Measurements from ENCODE around the gene PNMA8B. TPM values are rescaled to one million over a fixed set of nuclear protein-coding genes. Genes with fewer than 3 reads are reported as not detected.

Gene PNMA8B
- total RNA-seq, 1 experiment from 2014 or later: 0.10 TPM

GRCh38 chr19:46488551-46488950 is 7.1 kb downstream of the PNMA8B start:
- POLR2A ChIA-PET: no interaction called here
- H2AFZ ChIP-seq (ENCODE audit: low read depth, low read length, poor library complexity, severe bottlenecking): no peak overlapping the region
- intact Hi-C loops (cut with micrococcal nuclease): loop anchor here (1.0 to 10.0 kb wide), 2 partner anchors 93 to 404 kb away; no protein-coding TSS in a partner anchor

More at GRCh38 chr19:46488551-46488950, 7.1 kb downstream of the PNMA8B start:
- H3K9me2 ChIP-seq (ENCODE audit: insufficient read depth): no peaks in the 10 kb centered on the region
- no peak overlapping the region for H3K9ac ChIP-seq (ENCODE audit: low read length)
- no peak overlapping the region for H3K27ac ChIP-seq (ENCODE audit: low read depth, low read length)
- H3K36me3 ChIP-seq (ENCODE audit: control insufficient read depth in 1 of 2, insufficient read depth in 2 of 2, low read length in 2 of 2): no peaks in the 10 kb centered on the region
- H3K4me2 ChIP-seq (ENCODE audit: low read length): no peak overlapping the region
- RAD21 ChIA-PET (ENCODE audit: low non-redundant PET in 1 of 2, low total read pairs in 2 of 2, uncharacterized antibody in 2 of 2, unreplicated experiment in 2 of 2): no interaction called here
- H3K27me3 ChIP-seq (ENCODE audit: insufficient read depth, low read length): no peaks in the 10 kb centered on the region
- no peak overlapping the region for H3K4me3 ChIP-seq (replicated peaks in 1 of 2; ENCODE audit: low read depth in 1 of 2, low read length in 2 of 2)
- H3K79me2 ChIP-seq (ENCODE audit: insufficient read depth, low read length): no peaks in the 10 kb centered on the region
- BruUV-seq (replicated peaks): no TSS peak
- no peak for ATAC-seq
- CTCF ChIA-PET: interaction anchor here (0.7 kb wide), 1 partner anchor 91 kb away, joined by 3 read pairs; no protein-coding TSS in a partner anchor
- TF ChIP-seq, protein P1, sequence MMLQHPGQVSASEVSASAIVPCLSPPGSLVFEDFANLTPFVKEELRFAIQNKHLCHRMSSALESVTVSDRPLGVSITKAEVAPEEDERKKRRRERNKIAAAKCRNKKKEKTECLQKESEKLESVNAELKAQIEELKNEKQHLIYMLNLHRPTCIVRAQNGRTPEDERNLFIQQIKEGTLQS (IDR thresholded peaks at IDR 0.05): no peak
- TF ChIP-seq SRF (IDR thresholded peaks at IDR 0.05; ENCODE audit: low read depth) (no peak), REST (IDR thresholded peaks at IDR 0.05; ENCODE audit: low read depth) (no peak), ELF1 (IDR thresholded peaks at IDR 0.05; ENCODE audit: borderline replicate concordance, low read depth) (no peak), POLR2AphosphoS5 (IDR thresholded peaks at IDR 0.05; ENCODE audit: low read depth, low read length) (no peak), JUND (IDR thresholded peaks at IDR 0.05) (no peak), CBX3 (IDR thresholded peaks at IDR 0.05; ENCODE audit: low read depth) (no peak), YY1 (IDR thresholded peaks at IDR 0.05; ENCODE audit: extremely low read depth, insufficient replicate concordance, low read depth, low read length) (no peak), POLR2A (IDR thresholded peaks at IDR 0.05; ENCODE audit: borderline replicate concordance, extremely low read depth, insufficient read depth, insufficient read length) (no peak), FOSL1 (IDR thresholded peaks at IDR 0.05; ENCODE audit: low read depth) (no peak), SP1 (IDR thresholded peaks at IDR 0.05; ENCODE audit: low read depth) (no peak), TCF7L2 (IDR thresholded peaks at IDR 0.05; ENCODE audit: borderline replicate concordance, extremely low read depth, insufficient read depth, insufficient read length) (no peak), ZNF274 (IDR thresholded peaks at IDR 0.05; ENCODE audit: low read depth, low read length) (no peak), MAX (IDR thresholded peaks at IDR 0.05) (no peak), EZH2phosphoT487 (IDR thresholded peaks at IDR 0.05; ENCODE audit: borderline replicate concordance) (no peak), CEBPB (IDR thresholded peaks at IDR 0.05; ENCODE audit: low read depth) (no peak), ZFX (IDR thresholded peaks at IDR 0.05) (no peak), RAD21 (IDR thresholded peaks at IDR 0.05; ENCODE audit: low read depth) (no peak), EGR1 (IDR thresholded peaks at IDR 0.05; ENCODE audit: low read depth) (no peak)
- TF ChIP-seq, protein P2, sequence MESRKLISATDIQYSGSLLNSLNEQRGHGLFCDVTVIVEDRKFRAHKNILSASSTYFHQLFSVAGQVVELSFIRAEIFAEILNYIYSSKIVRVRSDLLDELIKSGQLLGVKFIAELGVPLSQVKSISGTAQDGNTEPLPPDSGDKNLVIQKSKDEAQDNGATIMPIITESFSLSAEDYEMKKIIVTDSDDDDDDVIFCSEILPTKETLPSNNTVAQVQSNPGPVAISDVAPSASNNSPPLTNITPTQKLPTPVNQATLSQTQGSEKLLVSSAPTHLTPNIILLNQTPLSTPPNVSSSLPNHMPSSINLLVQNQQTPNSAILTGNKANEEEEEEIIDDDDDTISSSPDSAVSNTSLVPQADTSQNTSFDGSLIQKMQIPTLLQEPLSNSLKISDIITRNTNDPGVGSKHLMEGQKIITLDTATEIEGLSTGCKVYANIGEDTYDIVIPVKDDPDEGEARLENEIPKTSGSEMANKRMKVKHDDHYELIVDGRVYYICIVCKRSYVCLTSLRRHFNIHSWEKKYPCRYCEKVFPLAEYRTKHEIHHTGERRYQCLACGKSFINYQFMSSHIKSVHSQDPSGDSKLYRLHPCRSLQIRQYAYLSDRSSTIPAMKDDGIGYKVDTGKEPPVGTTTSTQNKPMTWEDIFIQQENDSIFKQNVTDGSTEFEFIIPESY (IDR thresholded peaks at IDR 0.05; ENCODE audit: extremely low read depth, insufficient replicate concordance, low read length): no peak
- H3K9me3 ChIP-seq (ENCODE audit: control insufficient read depth in 1 of 2, insufficient read depth in 1 of 2, low read depth in 1 of 2, low read length in 2 of 2): no peaks in the 10 kb centered on the region
- no peaks in the 10 kb centered on the region for H3K4me1 ChIP-seq (ENCODE audit: control insufficient read depth in 1 of 2, insufficient read depth in 2 of 2, low read length in 2 of 2)
- H4K20me1 ChIP-seq (ENCODE audit: insufficient read depth): no peaks in the 10 kb centered on the region
- DNase-seq (ENCODE audit: low read depth, low spot score): no peak
